Measurements from ENCODE around the gene CCT7.

The CCT7 gene

GRCh38 chr2:73300926-73301325 is 66.8 kb downstream of the CCT7 start:
- no peak for TF ChIP-seq CTCF (IDR thresholded peaks at IDR 0.05; ENCODE audit: extremely low read depth, insufficient read depth, missing control alignments)
- in situ Hi-C loops (cut with MboI; ENCODE audit: low pct_unique_long_range_greater_than_20kb, low sequenced_read_pairs, unreplicated experiment), result no loop called here
- no peak for DNase-seq (ENCODE audit: low spot score)

GRCh38 chr2:73301636-73302035 is 67.5 kb downstream of the CCT7 start:
- no peak for TF ChIP-seq CTCF (IDR thresholded peaks at IDR 0.05; ENCODE audit: extremely low read depth, insufficient read depth, missing control alignments)
- DNase-seq (ENCODE audit: low spot score), result no peak
- in situ Hi-C loops (cut with MboI; ENCODE audit: low pct_unique_long_range_greater_than_20kb, low sequenced_read_pairs, unreplicated experiment), result no loop called here
